ENCODE data around the gene ADGB.

DNA sequence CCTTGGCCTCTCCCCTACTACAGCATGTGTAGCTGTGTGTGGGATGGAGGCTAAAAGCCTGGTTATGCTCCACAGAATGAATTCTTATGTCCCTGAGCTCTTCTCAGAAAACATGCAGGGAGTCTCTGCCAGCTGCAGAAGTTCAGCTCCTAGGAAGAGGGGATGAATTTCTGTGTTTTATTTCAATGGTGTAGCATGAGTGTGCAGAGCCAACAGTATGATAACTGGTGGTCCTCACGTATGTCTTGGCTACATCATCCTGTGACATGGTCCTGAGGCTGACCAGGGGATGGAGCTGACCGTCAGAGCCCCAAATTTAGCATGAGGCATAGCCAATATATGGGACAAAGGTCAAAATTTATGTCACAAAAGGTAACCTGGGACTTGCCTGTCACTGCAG lies 266.1 kb downstream of the ADGB start:
- TF ChIP-seq, protein P1, sequence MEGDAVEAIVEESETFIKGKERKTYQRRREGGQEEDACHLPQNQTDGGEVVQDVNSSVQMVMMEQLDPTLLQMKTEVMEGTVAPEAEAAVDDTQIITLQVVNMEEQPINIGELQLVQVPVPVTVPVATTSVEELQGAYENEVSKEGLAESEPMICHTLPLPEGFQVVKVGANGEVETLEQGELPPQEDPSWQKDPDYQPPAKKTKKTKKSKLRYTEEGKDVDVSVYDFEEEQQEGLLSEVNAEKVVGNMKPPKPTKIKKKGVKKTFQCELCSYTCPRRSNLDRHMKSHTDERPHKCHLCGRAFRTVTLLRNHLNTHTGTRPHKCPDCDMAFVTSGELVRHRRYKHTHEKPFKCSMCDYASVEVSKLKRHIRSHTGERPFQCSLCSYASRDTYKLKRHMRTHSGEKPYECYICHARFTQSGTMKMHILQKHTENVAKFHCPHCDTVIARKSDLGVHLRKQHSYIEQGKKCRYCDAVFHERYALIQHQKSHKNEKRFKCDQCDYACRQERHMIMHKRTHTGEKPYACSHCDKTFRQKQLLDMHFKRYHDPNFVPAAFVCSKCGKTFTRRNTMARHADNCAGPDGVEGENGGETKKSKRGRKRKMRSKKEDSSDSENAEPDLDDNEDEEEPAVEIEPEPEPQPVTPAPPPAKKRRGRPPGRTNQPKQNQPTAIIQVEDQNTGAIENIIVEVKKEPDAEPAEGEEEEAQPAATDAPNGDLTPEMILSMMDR (IDR thresholded peaks at IDR 0.05): no peak
- TF ChIP-seq POLR2AphosphoS5 (IDR thresholded peaks at IDR 0.05): no peak
- TF ChIP-seq POLR2A (IDR thresholded peaks at IDR 0.05; ENCODE audit: low read depth): no peak
